K562 (cell line): ENCODE measurements around the gene HECW1.

Experiments
- CEBPB ChIP-seq: fragments of 450-650 bp; IDR thresholded peaks from 2 replicates; pipeline ENCODE4 v1.6.1; 2016; ENCODE audit warnings: missing genetic modification characterization, missing compliant biosample characterization
- CREB3 ChIP-seq: fragments of 450-650 bp; conservative IDR thresholded peaks from 2 replicates; pipeline ENCODE4 v1.6.1; 2016; ENCODE audit warnings: missing genetic modification characterization, low read depth, mild to moderate bottlenecking, missing compliant biosample characterization, moderate library complexity
- ELK3 ChIP-seq: fragments of 450-650 bp; formaldehyde crosslinking; IDR thresholded peaks from 2 replicates; pipeline ENCODE4 v1.4.0; 2020; ENCODE audit warnings: mild to moderate bottlenecking
- EZH2 ChIP-seq: IDR thresholded peaks from 2 replicates; pipeline ENCODE4 v1.6.1; 2012; ENCODE audit warnings: low read depth, mild to moderate bottlenecking, inconsistent platforms, low read length, borderline replicate concordance
- MYC ChIP-seq, 2 experiments: fragments of 250-450 bp in 1 of 2; sonication (Bioruptor Pico) in 1 of 2; IDR thresholded peaks; 2 replicates each; pipeline versions ENCODE4 v1.5.1 to v1.6.1; 2012 to 2021; ENCODE audit warnings: low read depth in 2 of 2, borderline replicate concordance in 1 of 2, improper control_type of control experiment in 1 of 2, low read length in 1 of 2, mild to moderate bottlenecking in 1 of 2, moderate library complexity in 1 of 2
- NFE2L1 ChIP-seq: fragments of 450-650 bp; IDR thresholded peaks from 2 replicates; pipeline ENCODE4 v1.6.1; 2016; ENCODE audit warnings: missing genetic modification characterization, low read depth, mild to moderate bottlenecking, missing compliant biosample characterization, moderate library complexity, borderline replicate concordance
- POLR2A ChIP-seq: fragments of 450-650 bp; conservative IDR thresholded peaks from 2 replicates; pipeline ENCODE4 v1.6.1; 2016
- RBM17 ChIP-seq: fragments of 200-400 bp; formaldehyde crosslinking; IDR thresholded peaks from 2 replicates; pipeline ENCODE4 v1.6.1; 2017; ENCODE audit warnings: low read depth, mild to moderate bottlenecking, low read length, borderline replicate concordance
- SIRT6 ChIP-seq: IDR thresholded peaks from one replicate; pipeline ENCODE4 v1.6.1; 2012; ENCODE audit warnings: low read depth, mild to moderate bottlenecking, control low read depth, inconsistent platforms, low read length, moderate library complexity
- SPI1 ChIP-seq: IDR thresholded peaks from 2 replicates; pipeline ENCODE4 v1.6.1; 2011; ENCODE audit warnings: low read depth, low read length, control low read depth, borderline replicate concordance
- ZBTB26 ChIP-seq: fragments of 450-650 bp; formaldehyde crosslinking; IDR thresholded peaks from 2 replicates; pipeline ENCODE4 v1.4.0; 2022; ENCODE audit warnings: missing genetic modification characterization
- ZNF121 ChIP-seq: sonication (generic); formaldehyde crosslinking; conservative IDR thresholded peaks from 2 replicates; pipeline ENCODE4 v1.8.0; 2022; ENCODE audit warnings: missing genetic modification reagents
- ZNF318 ChIP-seq, 2 experiments: fragments of 450-650 bp; IDR thresholded peaks; 2 replicates each; pipeline ENCODE4 v1.6.1; 2016; ENCODE audit warnings: mild to moderate bottlenecking in 2 of 2, borderline replicate concordance in 1 of 2, low read depth in 1 of 2, moderate library complexity in 1 of 2
- TF ChIP-seq, protein P1 (sequence below), 3 experiments: IDR thresholded peaks in 2 of 3; conservative IDR thresholded peaks in 1 of 3; 2 replicates each; pipeline ENCODE4 v1.5.1; 2011 to 2012; ENCODE audit warnings: low read length in 3 of 3, mild to moderate bottlenecking in 3 of 3, control low read depth in 2 of 3, improper control_type of control experiment in 1 of 3, inconsistent platforms in 1 of 3, low read depth in 1 of 3, mixed read lengths in 1 of 3, moderate library complexity in 1 of 3; ENCODE audit not compliant: insufficient read depth in 2 of 3

GRCh38 chr7:43385309-43385680 lies 272.8 kb downstream of the HECW1 start:
- TF ChIP-seq MYC (IDR thresholded peaks at IDR 0.05; ENCODE audit: low read depth, low read length): no peak
- no peak for TF ChIP-seq MYC (CRISPR knock-in tag; IDR thresholded peaks at IDR 0.05; ENCODE audit: borderline replicate concordance, low read depth)
- TF ChIP-seq, protein P1, sequence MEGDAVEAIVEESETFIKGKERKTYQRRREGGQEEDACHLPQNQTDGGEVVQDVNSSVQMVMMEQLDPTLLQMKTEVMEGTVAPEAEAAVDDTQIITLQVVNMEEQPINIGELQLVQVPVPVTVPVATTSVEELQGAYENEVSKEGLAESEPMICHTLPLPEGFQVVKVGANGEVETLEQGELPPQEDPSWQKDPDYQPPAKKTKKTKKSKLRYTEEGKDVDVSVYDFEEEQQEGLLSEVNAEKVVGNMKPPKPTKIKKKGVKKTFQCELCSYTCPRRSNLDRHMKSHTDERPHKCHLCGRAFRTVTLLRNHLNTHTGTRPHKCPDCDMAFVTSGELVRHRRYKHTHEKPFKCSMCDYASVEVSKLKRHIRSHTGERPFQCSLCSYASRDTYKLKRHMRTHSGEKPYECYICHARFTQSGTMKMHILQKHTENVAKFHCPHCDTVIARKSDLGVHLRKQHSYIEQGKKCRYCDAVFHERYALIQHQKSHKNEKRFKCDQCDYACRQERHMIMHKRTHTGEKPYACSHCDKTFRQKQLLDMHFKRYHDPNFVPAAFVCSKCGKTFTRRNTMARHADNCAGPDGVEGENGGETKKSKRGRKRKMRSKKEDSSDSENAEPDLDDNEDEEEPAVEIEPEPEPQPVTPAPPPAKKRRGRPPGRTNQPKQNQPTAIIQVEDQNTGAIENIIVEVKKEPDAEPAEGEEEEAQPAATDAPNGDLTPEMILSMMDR (IDR thresholded peaks at IDR 0.05 in 2 of 3, conservative IDR thresholded peaks at IDR 0.05 in 1 of 3; ENCODE audit: insufficient read depth in 2 of 3, low read depth in 1 of 3, low read length in 3 of 3): no peak
- TF ChIP-seq EZH2: no peak
- TF ChIP-seq CREB3: no peak
- TF ChIP-seq ZNF121 (CRISPR knock-in tag): no peak
- no peak for TF ChIP-seq NFE2L1 (tag)
- no peak for TF ChIP-seq ELK3
- no peak for TF ChIP-seq ZBTB26 (CRISPR knock-in tag)
- no peak for TF ChIP-seq RBM17
- no peak for TF ChIP-seq ZNF318 (IDR thresholded peaks at IDR 0.05; ENCODE audit: borderline replicate concordance in 1 of 2, low read depth in 1 of 2)
- no peak for TF ChIP-seq SPI1
- TF ChIP-seq CEBPB: no peak
- no peak for TF ChIP-seq POLR2A
- TF ChIP-seq SIRT6: no peak
